WERI-Rb-1 (cell line): ENCODE measurements around the gene CD22.

Experiments
- DNase-seq: peaks from one replicate; pipeline ENCODE4 v3.0.0-alpha.2; 2020
- H3K27ac ChIP-seq: fragments of 250-450 bp; sonication (Bioruptor Pico); 2 replicates; pipeline ENCODE4 v1.5.1; 2020; ENCODE audit warnings: mild to moderate bottlenecking, moderate library complexity
- H3K27me3 ChIP-seq: fragments of 250-450 bp; sonication (Bioruptor Pico); 2 replicates; pipeline ENCODE4 v1.5.1; 2021; ENCODE audit warnings: mild to moderate bottlenecking, low read depth, moderate library complexity; ENCODE audit not compliant: insufficient read depth, severe bottlenecking
- H3K36me3 ChIP-seq: fragments of 250-450 bp; sonication (Bioruptor Pico); 2 replicates; pipeline ENCODE4 v1.5.1; 2020; ENCODE audit warnings: mild to moderate bottlenecking, moderate library complexity
- H3K4me3 ChIP-seq: 2 replicates; pipeline ENCODE4 v1.5.1; 2011; ENCODE audit warnings: low read depth, mild to moderate bottlenecking, control low read depth, low read length
- H3K9me3 ChIP-seq: fragments of 250-450 bp; sonication (Bioruptor Pico); 2 replicates; pipeline ENCODE4 v1.5.1; 2021; ENCODE audit warnings: mild to moderate bottlenecking, moderate library complexity; ENCODE audit not compliant: severe bottlenecking
- TF ChIP-seq, protein P1 (sequence below): IDR thresholded peaks from 2 replicates; pipeline ENCODE4 v1.5.1; 2011; ENCODE audit warnings: low read depth, mild to moderate bottlenecking, control low read depth, inconsistent platforms, low read length

The CD22 gene

DNA sequence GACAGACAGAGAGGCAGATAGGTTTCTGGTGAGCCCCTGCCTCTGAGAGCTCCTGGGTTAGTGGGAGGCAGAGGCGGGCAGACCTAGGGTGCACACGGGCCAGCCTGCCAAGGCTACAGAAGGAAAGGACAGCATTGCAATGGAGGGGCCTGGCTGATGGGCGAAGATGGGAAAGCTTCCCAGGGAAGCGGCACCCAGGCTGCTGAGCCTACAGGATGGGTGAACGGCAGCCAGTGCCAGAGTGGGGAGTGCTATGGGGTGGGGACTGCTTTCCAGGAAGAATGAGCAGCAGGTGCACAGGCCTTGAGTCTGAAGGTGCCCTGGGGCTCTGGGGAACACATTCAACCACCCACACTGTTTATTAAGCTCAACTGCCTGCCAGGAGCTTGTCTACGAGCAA, 37.7 kb upstream of the CD22 start:
- TF ChIP-seq, protein P1, sequence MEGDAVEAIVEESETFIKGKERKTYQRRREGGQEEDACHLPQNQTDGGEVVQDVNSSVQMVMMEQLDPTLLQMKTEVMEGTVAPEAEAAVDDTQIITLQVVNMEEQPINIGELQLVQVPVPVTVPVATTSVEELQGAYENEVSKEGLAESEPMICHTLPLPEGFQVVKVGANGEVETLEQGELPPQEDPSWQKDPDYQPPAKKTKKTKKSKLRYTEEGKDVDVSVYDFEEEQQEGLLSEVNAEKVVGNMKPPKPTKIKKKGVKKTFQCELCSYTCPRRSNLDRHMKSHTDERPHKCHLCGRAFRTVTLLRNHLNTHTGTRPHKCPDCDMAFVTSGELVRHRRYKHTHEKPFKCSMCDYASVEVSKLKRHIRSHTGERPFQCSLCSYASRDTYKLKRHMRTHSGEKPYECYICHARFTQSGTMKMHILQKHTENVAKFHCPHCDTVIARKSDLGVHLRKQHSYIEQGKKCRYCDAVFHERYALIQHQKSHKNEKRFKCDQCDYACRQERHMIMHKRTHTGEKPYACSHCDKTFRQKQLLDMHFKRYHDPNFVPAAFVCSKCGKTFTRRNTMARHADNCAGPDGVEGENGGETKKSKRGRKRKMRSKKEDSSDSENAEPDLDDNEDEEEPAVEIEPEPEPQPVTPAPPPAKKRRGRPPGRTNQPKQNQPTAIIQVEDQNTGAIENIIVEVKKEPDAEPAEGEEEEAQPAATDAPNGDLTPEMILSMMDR: no peak
- H3K27me3 ChIP-seq: no peaks in the 10 kb centered on the region
- no peak for DNase-seq
- no peak overlapping the region for H3K27ac ChIP-seq
- H3K9me3 ChIP-seq: no peaks in the 10 kb centered on the region
- no peak overlapping the region for H3K4me3 ChIP-seq
- no peaks in the 10 kb centered on the region for H3K36me3 ChIP-seq

DNA sequence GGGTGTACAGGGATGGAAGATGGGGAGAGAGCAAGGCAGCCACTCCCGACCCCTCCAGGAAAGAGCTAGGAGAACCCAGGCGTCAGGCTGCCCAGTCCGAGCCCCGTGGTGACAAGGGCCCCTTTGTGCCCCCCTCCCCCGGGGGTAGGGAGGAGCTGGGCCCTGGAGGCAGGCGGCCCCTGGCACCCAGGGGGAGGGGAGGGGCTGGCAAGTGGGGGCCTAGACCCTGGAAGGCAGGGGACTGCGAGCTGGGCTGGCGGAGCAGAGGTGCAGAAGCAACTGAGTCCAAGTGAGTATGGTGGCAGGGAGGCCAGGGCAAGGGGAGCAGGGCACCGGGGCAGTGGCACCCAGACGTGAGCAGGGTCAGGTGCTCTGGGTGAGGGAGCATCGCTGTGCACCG, 37.1 kb upstream of the CD22 start, which contains the start of gene MAG:
Gene MAG, plus strand, starts transcription at position 246 of the 400 bp plus-strand sequence. CDS start 3,248 bp downstream, outside the sequence.
- DNase-seq: no peak
- no peaks in the 10 kb centered on the region for H3K27me3 ChIP-seq

DNA sequence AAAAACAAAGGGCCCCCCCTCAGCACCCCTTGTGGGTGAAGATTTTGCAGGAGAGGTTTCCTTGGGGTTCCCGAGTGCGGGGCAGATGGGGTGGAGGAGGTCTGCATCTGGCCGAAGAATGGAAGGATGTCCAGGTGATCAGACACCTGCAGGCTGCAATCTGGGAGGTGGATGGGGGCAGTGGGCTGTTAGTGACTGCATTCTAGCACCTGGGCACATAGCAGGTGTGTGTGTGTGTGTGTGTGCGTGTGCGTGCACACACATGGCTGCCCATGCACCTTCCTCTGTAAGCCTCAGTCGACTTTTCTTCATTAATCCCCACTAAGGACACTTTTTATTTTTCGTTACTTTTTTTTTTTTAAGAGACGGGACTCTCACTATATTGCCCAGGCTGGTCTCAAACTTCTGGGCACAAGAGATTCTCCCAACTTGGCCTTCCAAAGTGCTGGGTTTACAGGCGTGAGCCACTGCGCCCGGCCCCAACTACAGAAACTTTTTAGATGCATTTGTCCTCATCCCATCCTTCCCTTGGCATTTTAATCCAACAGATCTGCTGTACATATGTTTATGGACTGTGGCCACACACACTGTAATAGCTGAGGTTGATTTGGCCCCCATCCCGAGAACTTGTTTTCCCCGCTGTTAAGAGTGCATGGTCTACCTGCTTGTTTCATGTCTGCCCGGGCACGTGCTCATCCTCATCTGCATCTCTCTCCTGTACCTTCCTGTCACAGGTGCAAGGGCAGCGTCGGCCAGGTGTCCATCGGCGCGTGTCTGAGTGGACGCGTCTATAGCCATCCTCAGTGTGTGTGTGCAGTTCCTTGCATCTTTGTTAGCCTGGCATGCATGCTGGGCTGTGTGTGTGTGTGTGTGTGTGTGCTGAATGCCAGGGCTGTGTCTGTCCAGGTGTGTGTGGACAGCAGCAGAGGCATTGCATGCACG, 36.3 kb upstream of the CD22 start:
- TF ChIP-seq, protein P1: no peak
- H3K27me3 ChIP-seq: no peaks in the 10 kb centered on the region
- H3K36me3 ChIP-seq: no peaks in the 10 kb centered on the region
- no peak for DNase-seq
- H3K4me3 ChIP-seq: no peak overlapping the region
- no peaks in the 10 kb centered on the region for H3K9me3 ChIP-seq
- H3K27ac ChIP-seq: no peak overlapping the region

More for the DNA sequence above, 37.1 kb upstream of the CD22 start, which contains the start of gene MAG:
- TF ChIP-seq, protein P1: no peak
- H3K27ac ChIP-seq: no peak within 1 kb of the TSS
- H3K4me3 ChIP-seq: no peak within 1 kb of the TSS
- no peaks in the 10 kb centered on the region for H3K36me3 ChIP-seq
- H3K9me3 ChIP-seq: no peaks in the 10 kb centered on the region

DNA sequence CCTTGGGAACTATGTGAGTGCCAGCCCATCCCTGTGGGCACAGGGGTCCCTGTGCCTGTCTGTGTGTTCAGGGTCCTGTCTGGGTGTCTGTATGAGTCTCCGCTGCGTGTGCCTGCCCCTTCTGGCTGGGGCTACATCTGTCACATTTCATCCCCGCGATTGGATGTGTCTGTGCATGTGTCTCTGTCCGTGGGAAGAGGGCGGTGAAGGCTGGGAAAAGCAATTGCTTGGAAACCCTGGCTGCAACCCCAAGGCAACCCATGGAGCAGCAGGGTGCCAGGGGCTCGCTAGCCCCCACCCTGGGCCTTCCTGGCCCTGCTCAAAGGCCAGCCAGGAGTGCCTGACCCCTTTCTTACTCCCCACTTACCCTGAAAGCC, 35.6 kb upstream of the CD22 start:
- H3K4me3 ChIP-seq: no peak overlapping the region
- no peaks in the 10 kb centered on the region for H3K9me3 ChIP-seq
- DNase-seq: no peak
- no peak overlapping the region for H3K27ac ChIP-seq
- no peaks in the 10 kb centered on the region for H3K27me3 ChIP-seq
- no peaks in the 10 kb centered on the region for H3K36me3 ChIP-seq
- TF ChIP-seq, protein P1: no peak

DNA sequence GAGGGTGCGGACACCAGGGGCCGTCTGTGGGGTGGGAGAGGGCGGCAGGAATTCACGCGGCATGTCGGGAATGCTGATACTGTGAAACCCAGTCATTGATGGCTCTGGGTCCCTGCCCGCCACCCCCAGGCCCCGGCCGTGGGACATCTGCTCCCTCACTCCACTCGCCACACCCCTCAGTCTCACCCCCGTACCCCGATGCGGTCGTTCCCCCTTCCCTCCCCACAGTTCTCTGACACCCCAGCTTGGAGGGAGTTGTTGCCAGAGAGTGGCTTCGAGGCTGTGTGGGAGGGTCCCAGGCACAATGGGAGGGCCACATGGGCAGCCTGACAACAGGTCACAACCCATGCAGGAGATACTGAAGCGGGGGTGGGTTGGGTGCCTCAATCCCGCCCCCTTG, 35.2 kb upstream of the CD22 start:
- DNase-seq: no peak
- no peaks in the 10 kb centered on the region for H3K9me3 ChIP-seq
- no peak overlapping the region for H3K27ac ChIP-seq
- no peaks in the 10 kb centered on the region for H3K27me3 ChIP-seq
- no peak overlapping the region for H3K4me3 ChIP-seq
- TF ChIP-seq, protein P1: no peak
- no peaks in the 10 kb centered on the region for H3K36me3 ChIP-seq
